PC-9 (cell line): ENCODE results near the gene STX8. TPM values are rescaled to one million over a fixed set of nuclear protein-coding genes. Genes with fewer than 3 reads are reported as not detected.
A peak's percentile ranks its signal among the peaks of the same experiment; 100 is the strongest.

Experiments
- BruUV-seq: library from RNA; stranded (reverse); fragments of 400-500 nt; replicated peaks from 2 replicates; lab custom pipeline; 2021; lab: Mats Ljungman, UMichigan
- CTCF ChIA-PET: fragments of 300-600 bp; sonication (Branson Sonifier 250); formaldehyde crosslinking; loops from one replicate; lab custom pipeline; 2022; ENCODE audit warnings: antibody characterized with exemption; lab: Charles Lee
- POLR2A ChIA-PET: fragments of 300-600 bp; sonication (Branson Sonifier 250); formaldehyde crosslinking; loops from one replicate; lab custom pipeline; 2022; ENCODE audit warnings: antibody characterized with exemption; ENCODE audit not compliant: unreplicated experiment; lab: Charles Lee
- DNase-seq, 2 experiments: peaks; one replicate each; pipeline versions ENCODE4 v3.0.0 to v3.0.0-alpha.2; 2015 to 2022; ENCODE audit warnings: mixed read lengths in 1 of 2
- H2AFZ ChIP-seq: fragments of 200-600 bp; sonication (generic); 2 replicates; pipeline ENCODE4 v1.8.1; 2017; ENCODE audit warnings: antibody characterized with exemption
- H3F3A ChIP-seq: fragments of 200-600 bp; sonication (generic); 2 replicates; pipeline ENCODE4 v1.8.1; 2017; ENCODE audit warnings: antibody characterized with exemption, mild to moderate bottlenecking, low read depth; ENCODE audit not compliant: insufficient read depth
- H3K27ac ChIP-seq: fragments of 200-600 bp; sonication (generic); 2 replicates; pipeline ENCODE4 v1.6.1; 2016; ENCODE audit warnings: mixed run types
- H3K27me3 ChIP-seq: fragments of 200-600 bp; sonication (generic); 2 replicates; pipeline ENCODE4 v1.6.1; 2016; ENCODE audit warnings: low read depth, mixed run types; ENCODE audit not compliant: insufficient read depth
- H3K36me3 ChIP-seq: fragments of 200-600 bp; sonication (generic); 2 replicates; pipeline ENCODE4 v1.6.1; 2016; ENCODE audit warnings: low read depth, mixed run types
- H3K4me1 ChIP-seq: fragments of 200-600 bp; sonication (generic); replicated peaks from 2 replicates; pipeline ENCODE4 v1.6.1; 2016; ENCODE audit warnings: mixed run types; ENCODE audit not compliant: insufficient read depth
- H3K4me2 ChIP-seq: fragments of 200-600 bp; sonication (generic); 2 replicates; pipeline ENCODE4 v1.6.1; 2017; ENCODE audit warnings: mixed run types
- H3K4me3 ChIP-seq: fragments of 200-600 bp; sonication (generic); 2 replicates; pipeline ENCODE4 v1.6.1; 2016; ENCODE audit warnings: mixed run types
- H3K79me2 ChIP-seq: fragments of 200-600 bp; sonication (generic); 2 replicates; pipeline ENCODE4 v1.6.1; 2017; ENCODE audit warnings: low read depth, mixed run types
- H3K9me2 ChIP-seq: fragments of 200-600 bp; sonication (generic); 2 replicates; pipeline ENCODE4 v1.8.1; 2017; ENCODE audit warnings: mild to moderate bottlenecking; ENCODE audit not compliant: insufficient read depth
- H3K9me3 ChIP-seq: fragments of 200-600 bp; sonication (generic); 2 replicates; pipeline ENCODE4 v1.8.1; 2016; ENCODE audit warnings: low read depth; ENCODE audit not compliant: insufficient read depth
- H4K20me1 ChIP-seq: fragments of 200-600 bp; sonication (generic); 2 replicates; pipeline ENCODE4 v1.8.1; 2017; ENCODE audit not compliant: insufficient read depth
- CTCF ChIP-seq: fragments of 200-600 bp; sonication (generic); conservative IDR thresholded peaks from 2 replicates; pipeline ENCODE4 v1.6.1; 2017; ENCODE audit warnings: mixed run types, antibody characterized with exemption, mild to moderate bottlenecking, moderate library complexity
- EZH2 ChIP-seq: fragments of 200-600 bp; sonication (generic); IDR thresholded peaks from 2 replicates; pipeline ENCODE4 v1.8.0; 2017; ENCODE audit warnings: antibody characterized with exemption, low read depth
- intact Hi-C: fragments of 100-400 bp; cut with micrococcal nuclease; formaldehyde crosslinking; loops from one replicate; pipeline ENCODE4 v1.10.0; 2022; ENCODE audit not compliant: unreplicated experiment
- total RNA-seq: library from RNA; stranded (reverse); gene quantifications from 2 replicates; pipeline ENCODE4 v1.2.3, GENCODE V29; 2021

STX8 gene
- total RNA-seq, 1 experiment from 2014 or later, result 60.6 TPM

DNA sequence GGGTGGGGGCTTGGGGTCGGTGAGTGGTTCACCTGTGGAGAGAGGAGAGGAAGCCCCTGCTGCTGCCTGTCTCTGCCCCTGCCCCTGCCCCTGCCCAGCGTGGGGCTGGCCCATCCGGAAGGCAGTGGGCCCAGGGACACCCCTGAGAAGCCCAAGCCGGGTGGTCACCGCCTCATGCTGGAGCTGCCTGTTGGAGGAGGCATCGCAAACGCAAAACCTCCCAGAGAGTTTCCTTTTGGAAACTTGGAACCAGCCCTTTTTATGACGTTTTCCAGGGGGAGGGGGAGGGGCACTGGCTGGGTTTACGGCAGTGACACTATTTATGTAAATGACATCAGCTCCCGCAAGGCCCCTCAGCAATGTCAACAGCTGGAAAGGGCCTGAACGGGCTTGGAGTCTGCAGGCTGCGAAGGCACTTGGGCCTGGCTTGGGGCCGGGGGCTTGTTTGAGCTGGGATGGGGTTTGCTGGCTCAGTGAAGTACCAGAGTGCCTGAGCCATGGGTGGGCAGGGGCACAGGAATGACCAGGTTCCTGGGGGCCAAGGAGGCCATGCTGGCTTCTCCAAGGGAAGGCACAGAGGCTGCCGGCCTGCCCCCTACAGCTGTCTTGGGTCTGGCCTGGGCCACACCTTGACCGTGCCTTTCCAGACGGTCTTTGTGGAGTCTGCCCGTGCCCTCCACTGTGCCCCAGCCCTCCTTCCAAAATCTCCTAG is 334.8 kb downstream of the STX8 start:
- no peaks in the 10 kb centered on the region for H3K27me3 ChIP-seq
- intact Hi-C loops, result no loop called here
- no peaks in the 10 kb centered on the region for H3K4me1 ChIP-seq
- H2AFZ ChIP-seq, result no peak overlapping the region
- no peak overlapping the region for H3K4me2 ChIP-seq
- TF ChIP-seq CTCF (no peak), EZH2 (no peak)
- no peaks in the 10 kb centered on the region for H3K79me2 ChIP-seq
- H3K9me3 ChIP-seq, result no peaks in the 10 kb centered on the region
- H3K4me3 ChIP-seq, result no peak overlapping the region
- CTCF ChIA-PET, result no interaction called here
- no TSS peak for BruUV-seq
- no peaks in the 10 kb centered on the region for H3K36me3 ChIP-seq
- H3F3A ChIP-seq, result no peaks in the 10 kb centered on the region
- no peaks in the 10 kb centered on the region for H3K9me2 ChIP-seq
- no peak for DNase-seq
- no peaks in the 10 kb centered on the region for H4K20me1 ChIP-seq
- no peak overlapping the region for H3K27ac ChIP-seq
- POLR2A ChIA-PET, result no interaction called here

- intact Hi-C loops, result no loop called here
- H3K4me1 ChIP-seq, result no peaks in the 10 kb centered on the region
- BruUV-seq, result no TSS peak
- no peak overlapping the region for H3K4me3 ChIP-seq
- ChIA-PET POLR2A (interaction anchor here (0.7 kb wide), 1 partner anchor 108 kb away, joined by 3 read pairs; no protein-coding TSS in a partner anchor), CTCF (no interaction called here)
- H3K79me2 ChIP-seq, result no peaks in the 10 kb centered on the region
- H3K4me2 ChIP-seq, result no peak overlapping the region
- no peaks in the 10 kb centered on the region for H3F3A ChIP-seq
- no peaks in the 10 kb centered on the region for H3K36me3 ChIP-seq
- peak in 1 of 2 experiments; percentile 51 for DNase-seq
- H2AFZ ChIP-seq, result no peak overlapping the region
- H4K20me1 ChIP-seq, result no peaks in the 10 kb centered on the region
- no peaks in the 10 kb centered on the region for H3K9me2 ChIP-seq
- H3K9me3 ChIP-seq, result no peaks in the 10 kb centered on the region
- no peak for TF ChIP-seq EZH2
- TF ChIP-seq CTCF, result no peak
- H3K27me3 ChIP-seq, result no peaks in the 10 kb centered on the region
- no peak overlapping the region for H3K27ac ChIP-seq
These were observed 335.6 kb downstream of the STX8 start for GRCh38 chr17:9239793-9240658.

DNA sequence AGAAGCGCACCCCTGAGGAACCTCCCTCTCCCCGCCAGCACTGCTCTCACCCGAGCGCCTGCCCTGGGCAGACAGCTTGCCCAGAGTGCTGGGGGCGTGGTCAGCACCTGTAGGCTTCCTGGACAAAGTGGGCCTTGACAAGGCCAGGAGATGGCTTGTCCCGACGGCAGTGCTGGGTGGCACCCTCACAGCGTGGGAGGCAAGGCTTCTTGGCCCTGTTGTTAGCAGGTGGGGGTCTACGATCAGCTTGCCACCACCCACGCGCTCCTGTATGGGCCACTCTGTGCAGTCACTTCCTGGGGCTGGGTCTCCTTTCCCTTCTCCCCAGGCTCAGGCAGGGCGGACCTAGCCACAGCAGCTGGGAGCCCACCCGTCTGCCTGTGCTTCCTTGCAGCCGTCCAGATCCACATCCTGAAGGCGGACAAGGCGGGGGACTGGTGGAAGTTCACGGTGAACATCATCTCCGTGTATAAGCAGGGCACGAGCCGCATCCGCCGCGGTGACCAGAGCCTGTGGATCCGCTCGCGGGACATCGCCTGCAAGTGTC is 336.3 kb downstream of the STX8 start:
- no peaks in the 10 kb centered on the region for H4K20me1 ChIP-seq
- no peaks in the 10 kb centered on the region for H3K4me1 ChIP-seq
- no peak overlapping the region for H3K4me2 ChIP-seq
- intact Hi-C loops, result no loop called here
- H3K79me2 ChIP-seq, result no peaks in the 10 kb centered on the region
- no peak overlapping the region for H2AFZ ChIP-seq
- no peaks in the 10 kb centered on the region for H3K27me3 ChIP-seq
- TF ChIP-seq CTCF (no peak), EZH2 (no peak)
- CTCF ChIA-PET, result no interaction called here
- POLR2A ChIA-PET, result no interaction called here
- no peaks in the 10 kb centered on the region for H3K9me3 ChIP-seq
- H3K4me3 ChIP-seq, result no peak overlapping the region
- DNase-seq, result no peak
- H3K36me3 ChIP-seq, result no peaks in the 10 kb centered on the region
- BruUV-seq, result no TSS peak
- no peaks in the 10 kb centered on the region for H3F3A ChIP-seq
- H3K9me2 ChIP-seq, result no peaks in the 10 kb centered on the region
- no peak overlapping the region for H3K27ac ChIP-seq
